ENCODE data around the gene PTX4. TPM values are rescaled to one million over a fixed set of nuclear protein-coding genes. Genes with fewer than 3 reads are reported as not detected.

Gene PTX4
- total RNA-seq, 1 experiment from 2014 or later, result not detected

DNA sequence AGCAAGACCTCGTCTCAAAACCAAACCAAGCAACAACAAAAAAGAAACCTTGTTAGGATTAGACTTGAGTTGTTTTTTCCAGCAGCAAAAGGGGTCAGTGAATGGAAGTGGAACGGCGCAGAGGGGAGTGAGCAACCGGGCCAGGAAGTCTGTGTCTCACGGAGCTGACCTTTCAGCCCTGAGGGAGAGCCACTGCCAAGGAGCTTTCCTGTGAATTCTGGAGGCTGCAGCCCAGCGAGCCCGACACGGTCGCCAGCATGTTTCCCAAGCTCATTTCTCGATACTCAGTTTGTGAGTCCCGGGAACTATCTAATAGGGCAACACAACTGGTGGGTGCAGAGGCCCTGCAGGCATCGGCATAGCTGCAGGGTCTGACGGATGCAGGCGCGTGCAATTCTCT is 24.0 kb upstream of the PTX4 start:
- no peaks in the 10 kb centered on the region for H3K9me2 ChIP-seq (replicated peaks; ENCODE audit: insufficient read depth, low read length)

DNA sequence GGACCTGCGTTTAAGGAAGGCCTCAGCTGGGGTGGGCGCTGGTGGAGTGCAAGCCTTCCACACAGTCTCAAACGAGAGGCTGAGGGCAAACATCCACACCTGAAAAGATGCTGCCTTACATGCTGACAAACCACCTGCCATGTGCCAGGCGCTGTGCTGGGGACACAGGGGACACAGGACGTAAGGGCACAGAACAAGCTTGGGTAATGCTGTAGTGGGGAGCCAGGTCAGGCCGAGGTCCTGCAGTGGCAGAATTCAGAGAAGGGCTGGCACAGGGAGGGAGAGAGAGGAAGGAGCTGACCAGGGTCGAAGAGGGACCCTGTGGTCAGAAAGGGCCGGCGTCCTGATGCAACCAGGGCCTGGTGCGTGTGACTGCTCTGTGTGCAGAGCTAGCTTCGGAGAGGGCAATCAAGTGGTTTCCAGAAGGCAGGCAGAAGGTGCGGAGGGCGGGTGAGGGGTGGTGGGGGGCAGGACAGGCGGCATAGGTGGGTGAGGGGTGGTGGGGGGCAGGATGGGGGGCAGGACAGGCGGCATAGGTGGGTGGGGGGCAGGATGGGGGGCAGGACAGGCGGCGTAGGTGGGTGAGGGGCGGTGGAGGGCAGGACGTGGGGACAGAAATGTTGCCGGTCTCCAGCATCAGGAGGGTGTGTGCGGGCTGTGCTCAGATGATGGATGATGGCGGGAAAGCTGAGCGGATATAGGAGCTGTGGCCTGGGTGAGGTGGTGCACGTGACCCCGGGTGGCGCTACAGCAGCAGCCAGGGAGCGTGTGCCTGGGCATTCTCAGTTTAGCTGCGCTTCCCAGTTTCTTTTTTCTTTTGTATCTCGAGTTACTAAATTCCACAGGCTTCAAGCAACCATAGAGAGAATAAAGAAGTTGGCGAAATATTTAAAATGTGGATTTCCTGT is 23.2 kb upstream of the PTX4 start:
- H4K20me1 ChIP-seq (ENCODE audit: insufficient read depth, low read depth, low read length), result no peaks in the 10 kb centered on the region
- H3K9ac ChIP-seq (ENCODE audit: low read length), result no peak overlapping the region
- no peaks in the 10 kb centered on the region for H3K4me1 ChIP-seq (ENCODE audit: low read length)
- H3K27ac ChIP-seq (ENCODE audit: low read length), result no peak overlapping the region
- H3K36me3 ChIP-seq (ENCODE audit: insufficient read depth, low read length), result no peaks in the 10 kb centered on the region
- H3K4me3 ChIP-seq (ENCODE audit: low read length), result no peak overlapping the region
- DNase-seq, result no peak
- no peak overlapping the region for H2AFZ ChIP-seq (ENCODE audit: low read length)
- no peaks in the 10 kb centered on the region for H3K79me2 ChIP-seq (ENCODE audit: low read length)
- no peaks in the 10 kb centered on the region for H3K9me3 ChIP-seq (ENCODE audit: low read length)
- H3K27me3 ChIP-seq (ENCODE audit: low read length), result no peaks in the 10 kb centered on the region
- no peaks in the 10 kb centered on the region for H3K9me2 ChIP-seq (replicated peaks; ENCODE audit: insufficient read depth, low read length)
- H3K4me2 ChIP-seq (ENCODE audit: low read depth, low read length, poor library complexity, severe bottlenecking), result no peak overlapping the region

More for the DNA sequence above, 24.0 kb upstream of the PTX4 start:
- Histone ChIP-seq H3K4me3 (ENCODE audit: low read length) (no peak overlapping the region), H3K27me3 (ENCODE audit: low read length) (no peaks in the 10 kb centered on the region), H3K27ac (ENCODE audit: low read length) (no peak overlapping the region), H3K79me2 (ENCODE audit: low read length) (no peaks in the 10 kb centered on the region), H3K4me2 (ENCODE audit: low read depth, low read length, poor library complexity, severe bottlenecking) (no peak overlapping the region), H3K9me3 (ENCODE audit: low read length) (no peaks in the 10 kb centered on the region), H3K36me3 (ENCODE audit: insufficient read depth, low read length) (no peaks in the 10 kb centered on the region), H4K20me1 (ENCODE audit: insufficient read depth, low read depth, low read length) (no peaks in the 10 kb centered on the region), H2AFZ (ENCODE audit: low read length) (no peak overlapping the region), H3K9ac (ENCODE audit: low read length) (no peak overlapping the region), H3K4me1 (ENCODE audit: low read length) (no peaks in the 10 kb centered on the region)
- no peak for DNase-seq

- no peak overlapping the region for H3K4me2 ChIP-seq (ENCODE audit: low read depth, low read length, poor library complexity, severe bottlenecking)
- no peaks in the 10 kb centered on the region for H3K36me3 ChIP-seq (ENCODE audit: insufficient read depth, low read length)
- H3K9me3 ChIP-seq (ENCODE audit: low read length), result no peaks in the 10 kb centered on the region
- no peak overlapping the region for H3K27ac ChIP-seq (ENCODE audit: low read length)
- no peaks in the 10 kb centered on the region for H3K27me3 ChIP-seq (ENCODE audit: low read length)
- H3K4me3 ChIP-seq (ENCODE audit: low read length), result no peak overlapping the region
- H3K9me2 ChIP-seq (replicated peaks; ENCODE audit: insufficient read depth, low read length), result no peaks in the 10 kb centered on the region
- no peaks in the 10 kb centered on the region for H4K20me1 ChIP-seq (ENCODE audit: insufficient read depth, low read depth, low read length)
- H3K4me1 ChIP-seq (ENCODE audit: low read length), result no peaks in the 10 kb centered on the region
- DNase-seq, result no peak
- no peak overlapping the region for H3K9ac ChIP-seq (ENCODE audit: low read length)
- no peak overlapping the region for H2AFZ ChIP-seq (ENCODE audit: low read length)
- H3K79me2 ChIP-seq (ENCODE audit: low read length), result no peaks in the 10 kb centered on the region
Measured at GRCh38 chr16:1510941-1511351, 22.2 kb upstream of the PTX4 start.

- Histone ChIP-seq H3K9me2 (replicated peaks; ENCODE audit: insufficient read depth, low read length) (no peaks in the 10 kb centered on the region), H3K79me2 (ENCODE audit: low read length) (no peaks in the 10 kb centered on the region), H4K20me1 (ENCODE audit: insufficient read depth, low read depth, low read length) (no peaks in the 10 kb centered on the region), H3K27me3 (ENCODE audit: low read length) (no peaks in the 10 kb centered on the region), H3K4me2 (ENCODE audit: low read depth, low read length, poor library complexity, severe bottlenecking) (no peak overlapping the region), H3K9me3 (ENCODE audit: low read length) (no peaks in the 10 kb centered on the region), H3K36me3 (ENCODE audit: insufficient read depth, low read length) (no peaks in the 10 kb centered on the region), H2AFZ (ENCODE audit: low read length) (no peak overlapping the region), H3K27ac (ENCODE audit: low read length) (no peak overlapping the region), H3K4me1 (ENCODE audit: low read length) (no peaks in the 10 kb centered on the region), H3K4me3 (ENCODE audit: low read length) (no peak overlapping the region), H3K9ac (ENCODE audit: low read length) (no peak overlapping the region)
- no peak for DNase-seq
Measured at GRCh38 chr16:1510272-1510671, 21.5 kb upstream of the PTX4 start.

GRCh38 chr16:1509307-1510221 is 20.8 kb upstream of the PTX4 start:
- no peak overlapping the region for H2AFZ ChIP-seq (ENCODE audit: low read length)
- H3K79me2 ChIP-seq (ENCODE audit: low read length), result no peaks in the 10 kb centered on the region
- H3K4me1 ChIP-seq (ENCODE audit: low read length), result no peaks in the 10 kb centered on the region
- H3K9me2 ChIP-seq (replicated peaks; ENCODE audit: insufficient read depth, low read length), result no peaks in the 10 kb centered on the region
- H4K20me1 ChIP-seq (ENCODE audit: insufficient read depth, low read depth, low read length), result no peaks in the 10 kb centered on the region
- DNase-seq, result no peak
- no peak overlapping the region for H3K4me3 ChIP-seq (ENCODE audit: low read length)
- H3K9ac ChIP-seq (ENCODE audit: low read length), result no peak overlapping the region
- no peaks in the 10 kb centered on the region for H3K9me3 ChIP-seq (ENCODE audit: low read length)
- H3K4me2 ChIP-seq (ENCODE audit: low read depth, low read length, poor library complexity, severe bottlenecking), result no peak overlapping the region
- H3K27ac ChIP-seq (ENCODE audit: low read length), result no peak overlapping the region
- no peaks in the 10 kb centered on the region for H3K27me3 ChIP-seq (ENCODE audit: low read length)
- H3K36me3 ChIP-seq (ENCODE audit: insufficient read depth, low read length), result no peaks in the 10 kb centered on the region

DNA sequence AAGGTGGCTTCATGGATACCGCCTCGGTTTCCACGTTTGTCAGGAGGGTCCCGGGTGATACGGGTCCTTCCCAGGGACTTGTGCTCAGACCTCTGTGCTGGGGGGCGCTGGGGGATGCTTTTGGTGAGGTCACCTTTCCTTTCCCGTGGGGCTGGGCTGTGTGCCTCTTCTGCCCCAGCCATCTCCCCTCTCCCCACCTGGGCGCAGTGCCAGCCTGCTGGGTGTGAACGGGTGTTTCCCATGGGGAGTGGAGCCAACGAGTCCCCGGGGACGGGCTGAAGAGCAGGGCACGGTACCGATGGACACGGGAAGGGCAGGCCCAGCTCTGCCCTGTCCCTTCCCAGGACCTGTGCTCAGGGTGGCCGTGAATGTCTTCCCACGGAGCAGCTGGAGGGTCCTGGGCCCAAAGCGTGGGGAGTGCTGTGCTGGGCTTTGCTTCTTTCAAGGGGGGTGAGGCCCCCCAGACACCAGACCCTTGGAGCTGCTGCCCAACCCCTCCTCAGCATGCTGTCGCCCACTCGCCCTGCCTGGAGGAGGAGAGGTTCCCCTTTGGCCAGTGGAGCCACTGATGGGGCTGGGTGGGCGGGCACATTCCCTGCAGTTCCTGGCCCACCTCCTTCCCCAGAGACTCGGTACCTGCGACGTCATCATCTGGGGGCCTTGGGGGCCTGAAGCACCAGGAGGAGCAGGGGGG is 19.9 kb upstream of the PTX4 start:
- DNase-seq, result no peak
- Histone ChIP-seq H2AFZ (ENCODE audit: low read length) (no peak overlapping the region), H3K9me2 (replicated peaks; ENCODE audit: insufficient read depth, low read length) (no peaks in the 10 kb centered on the region), H3K27me3 (ENCODE audit: low read length) (no peaks in the 10 kb centered on the region), H4K20me1 (ENCODE audit: insufficient read depth, low read depth, low read length) (no peaks in the 10 kb centered on the region), H3K4me2 (ENCODE audit: low read depth, low read length, poor library complexity, severe bottlenecking) (no peak overlapping the region), H3K9me3 (ENCODE audit: low read length) (no peaks in the 10 kb centered on the region), H3K9ac (ENCODE audit: low read length) (no peak overlapping the region), H3K36me3 (ENCODE audit: insufficient read depth, low read length) (no peaks in the 10 kb centered on the region), H3K4me1 (ENCODE audit: low read length) (no peaks in the 10 kb centered on the region), H3K27ac (ENCODE audit: low read length) (no peak overlapping the region), H3K4me3 (ENCODE audit: low read length) (no peak overlapping the region), H3K79me2 (ENCODE audit: low read length) (no peaks in the 10 kb centered on the region)

GRCh38 chr16:1506494-1507213 is 17.9 kb upstream of the PTX4 start:
- H3K9me2 ChIP-seq (replicated peaks; ENCODE audit: insufficient read depth, low read length), result no peaks in the 10 kb centered on the region
- H3K79me2 ChIP-seq (ENCODE audit: low read length), result no peaks in the 10 kb centered on the region
- H3K4me3 ChIP-seq (ENCODE audit: low read length), result no peak overlapping the region
- no peak overlapping the region for H3K4me2 ChIP-seq (ENCODE audit: low read depth, low read length, poor library complexity, severe bottlenecking)
- H3K4me1 ChIP-seq (ENCODE audit: low read length), result no peaks in the 10 kb centered on the region
- DNase-seq, result no peak
- H3K9ac ChIP-seq (ENCODE audit: low read length), result no peak overlapping the region
- H3K27me3 ChIP-seq (ENCODE audit: low read length), result no peaks in the 10 kb centered on the region
- H2AFZ ChIP-seq (ENCODE audit: low read length), result no peak overlapping the region
- no peaks in the 10 kb centered on the region for H4K20me1 ChIP-seq (ENCODE audit: insufficient read depth, low read depth, low read length)
- no peak overlapping the region for H3K27ac ChIP-seq (ENCODE audit: low read length)
- no peaks in the 10 kb centered on the region for H3K9me3 ChIP-seq (ENCODE audit: low read length)
- no peaks in the 10 kb centered on the region for H3K36me3 ChIP-seq (ENCODE audit: insufficient read depth, low read length)
